HepG2 (cell line): Measurements from ENCODE around the gene GPR33. TPM values are rescaled to one million over a fixed set of nuclear protein-coding genes. Genes with fewer than 3 reads are reported as not detected.
A peak's percentile ranks its signal among the peaks of the same experiment; 100 is the strongest.

Experiments used
- GLMP ChIP-seq: sonication (generic); formaldehyde crosslinking; IDR thresholded peaks from 2 replicates; pipeline ENCODE4 v1.9.0; 2021; ENCODE audit warnings: missing genetic modification reagents, mild to moderate bottlenecking, borderline replicate concordance
- GZF1 ChIP-seq: sonication (generic); formaldehyde crosslinking; IDR thresholded peaks from 2 replicates; pipeline ENCODE4 v1.5.1; 2020; ENCODE audit warnings: mild to moderate bottlenecking, missing genetic modification reagents
- KAT8 ChIP-seq: IDR thresholded peaks from 2 replicates; pipeline ENCODE4 v1.6.1; 2016; ENCODE audit warnings: missing genetic modification reagents, missing compliant biosample characterization
- MBNL3 ChIP-seq: fragments of 250-450 bp; sonication (Bioruptor Pico); conservative IDR thresholded peaks from 2 replicates; pipeline ENCODE4 v1.8.0; 2022; ENCODE audit warnings: mild to moderate bottlenecking, inconsistent platforms
- MIXL1 ChIP-seq: IDR thresholded peaks from 2 replicates; pipeline ENCODE4 v1.6.1; 2016
- MXD3 ChIP-seq: IDR thresholded peaks from 2 replicates; pipeline ENCODE4 v1.6.1; 2016; ENCODE audit warnings: mild to moderate bottlenecking, missing biosample characterization, missing genetic modification reagents
- PHF20 ChIP-seq: sonication (generic); formaldehyde crosslinking; IDR thresholded peaks from 2 replicates; pipeline ENCODE4 v1.5.0; 2020; ENCODE audit warnings: mild to moderate bottlenecking, missing genetic modification reagents
- POLR2A ChIP-seq, 2 experiments: IDR thresholded peaks; 2 replicates each; pipeline ENCODE4 v1.6.1; 2011; ENCODE audit warnings: low read depth in 2 of 2, low read length in 2 of 2, mild to moderate bottlenecking in 1 of 2, moderate library complexity in 1 of 2; ENCODE audit not compliant: insufficient read depth in 1 of 2
- RAD21 ChIP-seq: fragments of 450-650 bp; formaldehyde crosslinking; IDR thresholded peaks from 2 replicates; pipeline ENCODE4 v1.5.0; 2020; ENCODE audit warnings: mild to moderate bottlenecking
- SOX5 ChIP-seq: IDR thresholded peaks from 2 replicates; pipeline ENCODE4 v1.6.1; 2016; ENCODE audit warnings: borderline replicate concordance
- SP140L ChIP-seq: sonication (generic); formaldehyde crosslinking; IDR thresholded peaks from 2 replicates; pipeline ENCODE4 v1.4.0; 2020; ENCODE audit warnings: missing genetic modification reagents, borderline replicate concordance
- ZNF143 ChIP-seq: sonication (generic); formaldehyde crosslinking; IDR thresholded peaks from 2 replicates; pipeline ENCODE4 v1.4.0; 2020; ENCODE audit warnings: missing genetic modification reagents
- ZNF225 ChIP-seq: sonication (generic); formaldehyde crosslinking; IDR thresholded peaks from 2 replicates; pipeline ENCODE4 v1.4.0; 2020; ENCODE audit warnings: mild to moderate bottlenecking, missing genetic modification reagents
- ZNF34 ChIP-seq: sonication (generic); formaldehyde crosslinking; IDR thresholded peaks from 2 replicates; pipeline ENCODE4 v1.4.0; 2020; ENCODE audit warnings: mild to moderate bottlenecking, missing genetic modification reagents, borderline replicate concordance
- ZNF564 ChIP-seq: sonication (generic); formaldehyde crosslinking; IDR thresholded peaks from 2 replicates; pipeline ENCODE4 v1.8.1; 2023; ENCODE audit warnings: mild to moderate bottlenecking, missing genetic modification reagents
- ZNF761 ChIP-seq: sonication (generic); formaldehyde crosslinking; conservative IDR thresholded peaks from 2 replicates; pipeline ENCODE4 v1.4.0; 2020; ENCODE audit warnings: mild to moderate bottlenecking, missing genetic modification reagents
- ZSCAN30 ChIP-seq: sonication (generic); formaldehyde crosslinking; IDR thresholded peaks from 2 replicates; pipeline ENCODE4 v1.5.0; 2020; ENCODE audit warnings: mild to moderate bottlenecking, missing genetic modification reagents
- polyA plus RNA-seq, 8 experiments: library from polyadenylated mRNA; depleted of rRNA in 3 of 8; stranded (reverse) in 7 of 8; unstranded in 1 of 8; fragments of >200 nt; fragmentation: Illumina TruSeq in 4 of 8; extraction: Trizol in 4 of 8; gene quantifications; 2 replicates each; pipeline versions ENCODE4 v1.2.1 to v1.2.3, GENCODE V29; 2011 to 2016; ENCODE audit warnings: low read depth in 4 of 8, missing spikeins in 1 of 8, mixed read lengths in 1 of 8; ENCODE audit not compliant: insufficient read depth in 1 of 8
- total RNA-seq, 5 experiments: library from RNA; depleted of rRNA; stranded (reverse); fragments of >200 nt; fragmentation: Illumina TruSeq; extraction: Trizol; gene quantifications; 2 replicates each; pipeline ENCODE4 v1.2.3, GENCODE V29; 2016; ENCODE audit warnings: low read depth in 1 of 5
- TF ChIP-seq, protein P1 (sequence below), 2 experiments: IDR thresholded peaks; 2 replicates each; pipeline ENCODE4 v1.6.1; 2011 to 2012; ENCODE audit warnings: low read length in 2 of 2, borderline replicate concordance in 1 of 2, low read depth in 1 of 2, mild to moderate bottlenecking in 1 of 2, moderate library complexity in 1 of 2
- TF ChIP-seq, protein P2 (sequence below): sonication (generic); formaldehyde crosslinking; IDR thresholded peaks from 2 replicates; pipeline ENCODE4 v1.5.1; 2020; ENCODE audit warnings: missing genetic modification reagents, mild to moderate bottlenecking, borderline replicate concordance
- TF ChIP-seq, protein P3 (sequence below): sonication (generic); formaldehyde crosslinking; IDR thresholded peaks from 2 replicates; pipeline ENCODE4 v1.5.0; 2020; ENCODE audit warnings: mild to moderate bottlenecking, missing genetic modification reagents

Gene GPR33
- total and polyA plus RNA-seq, 2 of the 13 experiments (the other 11 are each of a cell fraction or from before 2014, with no cell fraction given), result not detected

- peak; percentile 93 for TF ChIP-seq SOX5 (CRISPR knock-in tag)
- 0 out of 2 replicates have a peak, but pooled peaks have one; percentile 82 for TF ChIP-seq SP140L (CRISPR knock-in tag)
- TF ChIP-seq MXD3 (CRISPR knock-in tag), result no peak
- TF ChIP-seq RAD21 (CRISPR knock-in tag), result no peak
- TF ChIP-seq ZNF761, result no peak
- TF ChIP-seq ZNF143 (CRISPR knock-in tag), result no peak
- TF ChIP-seq MIXL1 (CRISPR knock-in tag), result 0 out of 2 replicates have a peak, but pooled peaks have one; percentile 50
- TF ChIP-seq POLR2A (IDR thresholded peaks at IDR 0.05; ENCODE audit: insufficient read depth in 1 of 2, low read depth in 2 of 2, low read length in 2 of 2), result no peak
- TF ChIP-seq GZF1 (CRISPR knock-in tag), result no peak
- no peak for TF ChIP-seq MBNL3 (CRISPR knock-in tag)
- TF ChIP-seq ZNF564, result no peak
- TF ChIP-seq KAT8, result peak; percentile 49; the same call in 1 of the 2 replicates
- TF ChIP-seq ZSCAN30 (CRISPR knock-in tag), result no peak
- TF ChIP-seq, protein P1, sequence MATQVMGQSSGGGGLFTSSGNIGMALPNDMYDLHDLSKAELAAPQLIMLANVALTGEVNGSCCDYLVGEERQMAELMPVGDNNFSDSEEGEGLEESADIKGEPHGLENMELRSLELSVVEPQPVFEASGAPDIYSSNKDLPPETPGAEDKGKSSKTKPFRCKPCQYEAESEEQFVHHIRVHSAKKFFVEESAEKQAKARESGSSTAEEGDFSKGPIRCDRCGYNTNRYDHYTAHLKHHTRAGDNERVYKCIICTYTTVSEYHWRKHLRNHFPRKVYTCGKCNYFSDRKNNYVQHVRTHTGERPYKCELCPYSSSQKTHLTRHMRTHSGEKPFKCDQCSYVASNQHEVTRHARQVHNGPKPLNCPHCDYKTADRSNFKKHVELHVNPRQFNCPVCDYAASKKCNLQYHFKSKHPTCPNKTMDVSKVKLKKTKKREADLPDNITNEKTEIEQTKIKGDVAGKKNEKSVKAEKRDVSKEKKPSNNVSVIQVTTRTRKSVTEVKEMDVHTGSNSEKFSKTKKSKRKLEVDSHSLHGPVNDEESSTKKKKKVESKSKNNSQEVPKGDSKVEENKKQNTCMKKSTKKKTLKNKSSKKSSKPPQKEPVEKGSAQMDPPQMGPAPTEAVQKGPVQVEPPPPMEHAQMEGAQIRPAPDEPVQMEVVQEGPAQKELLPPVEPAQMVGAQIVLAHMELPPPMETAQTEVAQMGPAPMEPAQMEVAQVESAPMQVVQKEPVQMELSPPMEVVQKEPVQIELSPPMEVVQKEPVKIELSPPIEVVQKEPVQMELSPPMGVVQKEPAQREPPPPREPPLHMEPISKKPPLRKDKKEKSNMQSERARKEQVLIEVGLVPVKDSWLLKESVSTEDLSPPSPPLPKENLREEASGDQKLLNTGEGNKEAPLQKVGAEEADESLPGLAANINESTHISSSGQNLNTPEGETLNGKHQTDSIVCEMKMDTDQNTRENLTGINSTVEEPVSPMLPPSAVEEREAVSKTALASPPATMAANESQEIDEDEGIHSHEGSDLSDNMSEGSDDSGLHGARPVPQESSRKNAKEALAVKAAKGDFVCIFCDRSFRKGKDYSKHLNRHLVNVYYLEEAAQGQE (IDR thresholded peaks at IDR 0.05; ENCODE audit: borderline replicate concordance in 1 of 2, low read depth in 1 of 2, low read length in 2 of 2), result peak in 1 of 2 experiments; percentile 14; a peak in 1 of 4 replicates
- TF ChIP-seq ZNF34 (CRISPR knock-in tag), result no peak
- TF ChIP-seq, protein P2, sequence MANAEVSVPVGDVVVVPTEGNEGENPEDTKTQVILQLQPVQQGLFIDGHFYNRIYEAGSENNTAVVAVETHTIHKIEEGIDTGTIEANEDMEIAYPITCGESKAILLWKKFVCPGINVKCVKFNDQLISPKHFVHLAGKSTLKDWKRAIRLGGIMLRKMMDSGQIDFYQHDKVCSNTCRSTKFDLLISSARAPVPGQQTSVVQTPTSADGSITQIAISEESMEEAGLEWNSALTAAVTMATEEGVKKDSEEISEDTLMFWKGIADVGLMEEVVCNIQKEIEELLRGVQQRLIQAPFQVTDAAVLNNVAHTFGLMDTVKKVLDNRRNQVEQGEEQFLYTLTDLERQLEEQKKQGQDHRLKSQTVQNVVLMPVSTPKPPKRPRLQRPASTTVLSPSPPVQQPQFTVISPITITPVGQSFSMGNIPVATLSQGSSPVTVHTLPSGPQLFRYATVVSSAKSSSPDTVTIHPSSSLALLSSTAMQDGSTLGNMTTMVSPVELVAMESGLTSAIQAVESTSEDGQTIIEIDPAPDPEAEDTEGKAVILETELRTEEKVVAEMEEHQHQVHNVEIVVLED, result no peak
- TF ChIP-seq ZNF225 (CRISPR knock-in tag), result no peak
- no peak for TF ChIP-seq GLMP (CRISPR knock-in tag)
- TF ChIP-seq, protein P3, sequence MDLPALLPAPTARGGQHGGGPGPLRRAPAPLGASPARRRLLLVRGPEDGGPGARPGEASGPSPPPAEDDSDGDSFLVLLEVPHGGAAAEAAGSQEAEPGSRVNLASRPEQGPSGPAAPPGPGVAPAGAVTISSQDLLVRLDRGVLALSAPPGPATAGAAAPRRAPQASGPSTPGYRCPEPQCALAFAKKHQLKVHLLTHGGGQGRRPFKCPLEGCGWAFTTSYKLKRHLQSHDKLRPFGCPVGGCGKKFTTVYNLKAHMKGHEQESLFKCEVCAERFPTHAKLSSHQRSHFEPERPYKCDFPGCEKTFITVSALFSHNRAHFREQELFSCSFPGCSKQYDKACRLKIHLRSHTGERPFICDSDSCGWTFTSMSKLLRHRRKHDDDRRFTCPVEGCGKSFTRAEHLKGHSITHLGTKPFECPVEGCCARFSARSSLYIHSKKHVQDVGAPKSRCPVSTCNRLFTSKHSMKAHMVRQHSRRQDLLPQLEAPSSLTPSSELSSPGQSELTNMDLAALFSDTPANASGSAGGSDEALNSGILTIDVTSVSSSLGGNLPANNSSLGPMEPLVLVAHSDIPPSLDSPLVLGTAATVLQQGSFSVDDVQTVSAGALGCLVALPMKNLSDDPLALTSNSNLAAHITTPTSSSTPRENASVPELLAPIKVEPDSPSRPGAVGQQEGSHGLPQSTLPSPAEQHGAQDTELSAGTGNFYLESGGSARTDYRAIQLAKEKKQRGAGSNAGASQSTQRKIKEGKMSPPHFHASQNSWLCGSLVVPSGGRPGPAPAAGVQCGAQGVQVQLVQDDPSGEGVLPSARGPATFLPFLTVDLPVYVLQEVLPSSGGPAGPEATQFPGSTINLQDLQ (CRISPR knock-in tag), result no peak
- TF ChIP-seq PHF20 (CRISPR knock-in tag), result no peak
Observed at GRCh38 chr14:31457665-31458659, 29.9 kb downstream of the GPR33 start (continued).
